Thyroid gland (tissue), 4 donors: ENCODE data around the gene MINPP1. TPM values are rescaled to one million over a fixed set of nuclear protein-coding genes. Genes with fewer than 3 reads are reported as not detected.

ENCODE experiments used
- DNase-seq, 2 donors: peaks; one replicate each; pipeline ENCODE4 v3.0.0-alpha.2; 2019
- H3K27ac ChIP-seq, 3 donors: fragments of 200-600 bp; sonication (generic); 1 replicate in 2 of 3; 2 replicates in 1 of 3; pipeline ENCODE4 v1.5.1; 2016 to 2019; ENCODE audit warnings: mild to moderate bottlenecking in 1 of 3, moderate library complexity in 1 of 3
- H3K27me3 ChIP-seq: fragments of 200-600 bp; sonication (generic); one replicate; pipeline ENCODE4 v1.5.1; 2019
- H3K36me3 ChIP-seq, 2 donors: fragments of 200-600 bp; sonication (generic); one replicate each; pipeline ENCODE4 v1.5.1; 2016 to 2019
- H3K4me1 ChIP-seq, 2 donors: fragments of 200-600 bp; sonication (generic); one replicate each; pipeline ENCODE4 v1.5.1; 2017 to 2019
- H3K4me3 ChIP-seq, 3 donors: fragments of 200-600 bp; sonication (generic); replicated peaks in 1 of 3; 1 replicate in 2 of 3; 2 replicates in 1 of 3; pipeline ENCODE4 v1.5.1; 2016; ENCODE audit warnings: mild to moderate bottlenecking in 1 of 3
- H3K9me3 ChIP-seq: fragments of 200-600 bp; sonication (generic); one replicate; pipeline ENCODE4 v1.5.1; 2017
- CTCF ChIP-seq, 6 experiments: fragments of 200-600 bp in 3 of 6; fragments of 450-650 bp in 3 of 6; sonication (generic) in 3 of 6; IDR thresholded peaks; one replicate each; pipeline ENCODE4 v1.5.1; 2016 to 2019; ENCODE audit warnings: antibody characterized with exemption in 6 of 6, mild to moderate bottlenecking in 2 of 6, inconsistent platforms in 1 of 6, moderate library complexity in 1 of 6
- POLR2A ChIP-seq, 2 donors: fragments of 450-650 bp; IDR thresholded peaks; one replicate each; pipeline ENCODE4 v1.6.1; 2017; ENCODE audit warnings: antibody characterized with exemption in 2 of 2, mild to moderate bottlenecking in 2 of 2, moderate library complexity in 1 of 2
- WGBS, 2 donors: methylation state at CpG; one replicate each; pipeline ENCODE4 v1.1.5; 2017; 5-methylcytosine and 5-hydroxymethylcytosine counted together
- intact Hi-C: fragments of 100-400 bp; cut with DNase I; formaldehyde crosslinking; loops from one replicate; pipeline ENCODE4 v1.15.1; 2023
- total RNA-seq, 4 donors: library from RNA; depleted of rRNA; stranded (reverse); fragments of >200 nt; gene quantifications; one replicate each; pipeline ENCODE4 v1.2.3, GENCODE V29; 2016

Gene MINPP1
- total RNA-seq, 4 donors from 2014 or later: 20.0 to 24.2 (median 22.8) TPM

- 89 to 90% methylated on average over 3 of the region's 3 CpGs for WGBS, 2 donors
- intact Hi-C loops: no loop called here
- H3K36me3 ChIP-seq: peaks cover 0 to 3% of the 10 kb centered on the region in 2 donors
These were observed 2.3 kb downstream of the MINPP1 start for GRCh38 chr10:87506956-87507355.

GRCh38 chr10:87507879-87508483 is 3.3 kb downstream of the MINPP1 start:
- H3K9me3 ChIP-seq: no peaks in the 10 kb centered on the region
- TF ChIP-seq CTCF (IDR thresholded peaks at IDR 0.05) (no peak), POLR2A (IDR thresholded peaks at IDR 0.05) (no peak)
- peaks cover 0 to 3% of the 10 kb centered on the region in 2 donors for H3K36me3 ChIP-seq
- 90 to 91% methylated on average over 5 of the region's 5 CpGs for WGBS, 2 donors
- intact Hi-C loops: no loop called here
- H3K4me3 ChIP-seq: no peak overlapping the region
- peaks cover 10 to 15% of the 10 kb centered on the region in 2 donors for H3K4me1 ChIP-seq
- no peaks in the 10 kb centered on the region for H3K27me3 ChIP-seq
- DNase-seq: no peak
- H3K27ac ChIP-seq: no peak overlapping the region

More at GRCh38 chr10:87506956-87507355, 2.3 kb downstream of the MINPP1 start:
- H3K9me3 ChIP-seq: no peaks in the 10 kb centered on the region
- no peaks in the 10 kb centered on the region for H3K27me3 ChIP-seq
- no peak for TF ChIP-seq POLR2A (IDR thresholded peaks at IDR 0.05)
- TF ChIP-seq CTCF (IDR thresholded peaks at IDR 0.05): no peak
- no peak overlapping the region for H3K27ac ChIP-seq
- H3K4me3 ChIP-seq: no peak overlapping the region
- DNase-seq: no peak
- peaks cover 10 to 15% of the 10 kb centered on the region in 2 donors for H3K4me1 ChIP-seq

- H3K4me3 ChIP-seq: no peak overlapping the region
- H3K36me3 ChIP-seq: peaks cover 5 to 6% of the 10 kb centered on the region in 2 donors
- TF ChIP-seq CTCF (IDR thresholded peaks at IDR 0.05) (no peak), POLR2A (IDR thresholded peaks at IDR 0.05) (no peak)
- intact Hi-C loops: no loop called here
- peaks cover 10 to 15% of the 10 kb centered on the region in 2 donors for H3K4me1 ChIP-seq
- WGBS, 2 donors: 96 to 97% methylated on average over 1 of the region's 1 CpG
- H3K9me3 ChIP-seq: no peaks in the 10 kb centered on the region
- H3K27me3 ChIP-seq: no peaks in the 10 kb centered on the region
- no peak for DNase-seq
- H3K27ac ChIP-seq: no peak overlapping the region
These were observed 4.1 kb downstream of the MINPP1 start for GRCh38 chr10:87508837-87509236.

- H3K4me1 ChIP-seq: peaks cover 10% of the 10 kb centered on the region in 2 donors
- 89 to 94% methylated on average over 3 of the region's 3 CpGs for WGBS, 2 donors
- H3K27ac ChIP-seq: no peak overlapping the region
- H3K36me3 ChIP-seq: peaks cover 16% of the 10 kb centered on the region in 2 donors
- H3K27me3 ChIP-seq: no peaks in the 10 kb centered on the region
- H3K4me3 ChIP-seq: no peak overlapping the region
- intact Hi-C loops: no loop called here
- no peak for TF ChIP-seq CTCF (IDR thresholded peaks at IDR 0.05)
- TF ChIP-seq POLR2A (IDR thresholded peaks at IDR 0.05): no peak
- H3K9me3 ChIP-seq: no peaks in the 10 kb centered on the region
- no peak for DNase-seq
These were observed 5.3 kb downstream of the MINPP1 start for GRCh38 chr10:87510025-87510424.

GRCh38 chr10:87511526-87511925 is 6.8 kb downstream of the MINPP1 start:
- H3K27ac ChIP-seq: no peak overlapping the region
- H3K4me3 ChIP-seq: no peak overlapping the region
- H3K27me3 ChIP-seq: no peaks in the 10 kb centered on the region
- no peak for DNase-seq
- H3K36me3 ChIP-seq: peaks cover 18 to 21% of the 10 kb centered on the region in 2 donors
- intact Hi-C loops: no loop called here
- TF ChIP-seq POLR2A (IDR thresholded peaks at IDR 0.05): no peak
- TF ChIP-seq CTCF (IDR thresholded peaks at IDR 0.05): no peak
- 96 to 98% methylated on average over 3 of the region's 3 CpGs for WGBS, 2 donors
- H3K9me3 ChIP-seq: no peaks in the 10 kb centered on the region
- peaks cover under 1 to 4% of the 10 kb centered on the region in 2 donors for H3K4me1 ChIP-seq
